ENCODE results near the gene KCNK2.

DNA sequence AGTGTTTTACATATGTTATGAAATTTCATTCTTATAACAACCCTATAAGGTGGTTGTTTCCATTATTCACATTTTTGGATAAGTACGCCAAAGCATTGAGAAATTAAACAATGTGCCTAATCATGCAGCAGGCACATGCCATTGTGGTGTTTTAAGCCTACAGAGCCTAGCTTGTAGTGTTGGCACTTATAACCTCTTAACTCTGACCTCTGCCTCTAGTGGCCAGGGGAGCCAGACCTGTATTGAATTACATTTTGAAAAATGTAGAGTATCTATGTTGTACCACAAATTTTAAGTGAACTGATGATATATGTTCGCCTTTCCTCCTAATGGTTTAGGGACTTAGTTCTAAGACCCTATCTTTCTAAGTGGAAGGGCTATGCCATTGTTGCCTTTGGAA lies 61.0 kb downstream of the KCNK2 start:
- TF ChIP-seq, protein P1, sequence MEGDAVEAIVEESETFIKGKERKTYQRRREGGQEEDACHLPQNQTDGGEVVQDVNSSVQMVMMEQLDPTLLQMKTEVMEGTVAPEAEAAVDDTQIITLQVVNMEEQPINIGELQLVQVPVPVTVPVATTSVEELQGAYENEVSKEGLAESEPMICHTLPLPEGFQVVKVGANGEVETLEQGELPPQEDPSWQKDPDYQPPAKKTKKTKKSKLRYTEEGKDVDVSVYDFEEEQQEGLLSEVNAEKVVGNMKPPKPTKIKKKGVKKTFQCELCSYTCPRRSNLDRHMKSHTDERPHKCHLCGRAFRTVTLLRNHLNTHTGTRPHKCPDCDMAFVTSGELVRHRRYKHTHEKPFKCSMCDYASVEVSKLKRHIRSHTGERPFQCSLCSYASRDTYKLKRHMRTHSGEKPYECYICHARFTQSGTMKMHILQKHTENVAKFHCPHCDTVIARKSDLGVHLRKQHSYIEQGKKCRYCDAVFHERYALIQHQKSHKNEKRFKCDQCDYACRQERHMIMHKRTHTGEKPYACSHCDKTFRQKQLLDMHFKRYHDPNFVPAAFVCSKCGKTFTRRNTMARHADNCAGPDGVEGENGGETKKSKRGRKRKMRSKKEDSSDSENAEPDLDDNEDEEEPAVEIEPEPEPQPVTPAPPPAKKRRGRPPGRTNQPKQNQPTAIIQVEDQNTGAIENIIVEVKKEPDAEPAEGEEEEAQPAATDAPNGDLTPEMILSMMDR (IDR thresholded peaks at IDR 0.05), result no peak
- no peak for TF ChIP-seq SMAD3 (CRISPR knock-in tag; IDR thresholded peaks at IDR 0.05; ENCODE audit: borderline replicate concordance)
- TF ChIP-seq, protein P2, sequence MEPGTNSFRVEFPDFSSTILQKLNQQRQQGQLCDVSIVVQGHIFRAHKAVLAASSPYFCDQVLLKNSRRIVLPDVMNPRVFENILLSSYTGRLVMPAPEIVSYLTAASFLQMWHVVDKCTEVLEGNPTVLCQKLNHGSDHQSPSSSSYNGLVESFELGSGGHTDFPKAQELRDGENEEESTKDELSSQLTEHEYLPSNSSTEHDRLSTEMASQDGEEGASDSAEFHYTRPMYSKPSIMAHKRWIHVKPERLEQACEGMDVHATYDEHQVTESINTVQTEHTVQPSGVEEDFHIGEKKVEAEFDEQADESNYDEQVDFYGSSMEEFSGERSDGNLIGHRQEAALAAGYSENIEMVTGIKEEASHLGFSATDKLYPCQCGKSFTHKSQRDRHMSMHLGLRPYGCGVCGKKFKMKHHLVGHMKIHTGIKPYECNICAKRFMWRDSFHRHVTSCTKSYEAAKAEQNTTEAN (CRISPR knock-in tag; IDR thresholded peaks at IDR 0.05), result no peak
- TF ChIP-seq, protein P3, sequence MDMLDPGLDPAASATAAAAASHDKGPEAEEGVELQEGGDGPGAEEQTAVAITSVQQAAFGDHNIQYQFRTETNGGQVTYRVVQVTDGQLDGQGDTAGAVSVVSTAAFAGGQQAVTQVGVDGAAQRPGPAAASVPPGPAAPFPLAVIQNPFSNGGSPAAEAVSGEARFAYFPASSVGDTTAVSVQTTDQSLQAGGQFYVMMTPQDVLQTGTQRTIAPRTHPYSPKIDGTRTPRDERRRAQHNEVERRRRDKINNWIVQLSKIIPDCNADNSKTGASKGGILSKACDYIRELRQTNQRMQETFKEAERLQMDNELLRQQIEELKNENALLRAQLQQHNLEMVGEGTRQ (CRISPR knock-in tag; IDR thresholded peaks at IDR 0.05), result no peak
- TF ChIP-seq, protein P4, sequence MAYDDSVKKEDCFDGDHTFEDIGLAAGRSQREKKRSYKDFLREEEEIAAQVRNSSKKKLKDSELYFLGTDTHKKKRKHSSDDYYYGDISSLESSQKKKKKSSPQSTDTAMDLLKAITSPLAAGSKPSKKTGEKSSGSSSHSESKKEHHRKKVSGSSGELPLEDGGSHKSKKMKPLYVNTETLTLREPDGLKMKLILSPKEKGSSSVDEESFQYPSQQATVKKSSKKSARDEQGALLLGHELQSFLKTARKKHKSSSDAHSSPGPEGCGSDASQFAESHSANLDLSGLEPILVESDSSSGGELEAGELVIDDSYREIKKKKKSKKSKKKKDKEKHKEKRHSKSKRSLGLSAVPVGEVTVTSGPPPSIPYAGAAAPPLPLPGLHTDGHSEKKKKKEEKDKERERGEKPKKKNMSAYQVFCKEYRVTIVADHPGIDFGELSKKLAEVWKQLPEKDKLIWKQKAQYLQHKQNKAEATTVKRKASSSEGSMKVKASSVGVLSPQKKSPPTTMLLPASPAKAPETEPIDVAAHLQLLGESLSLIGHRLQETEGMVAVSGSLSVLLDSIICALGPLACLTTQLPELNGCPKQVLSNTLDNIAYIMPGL (CRISPR knock-in tag; IDR thresholded peaks at IDR 0.05), result no peak
- TF ChIP-seq CBFB (CRISPR knock-in tag; IDR thresholded peaks at IDR 0.05; ENCODE audit: low read depth), result no peak
- TF ChIP-seq ZNF121 (CRISPR knock-in tag; IDR thresholded peaks at IDR 0.05), result no peak
- no peak for TF ChIP-seq CREB1 (CRISPR knock-in tag; IDR thresholded peaks at IDR 0.05)
- TF ChIP-seq, protein P5, sequence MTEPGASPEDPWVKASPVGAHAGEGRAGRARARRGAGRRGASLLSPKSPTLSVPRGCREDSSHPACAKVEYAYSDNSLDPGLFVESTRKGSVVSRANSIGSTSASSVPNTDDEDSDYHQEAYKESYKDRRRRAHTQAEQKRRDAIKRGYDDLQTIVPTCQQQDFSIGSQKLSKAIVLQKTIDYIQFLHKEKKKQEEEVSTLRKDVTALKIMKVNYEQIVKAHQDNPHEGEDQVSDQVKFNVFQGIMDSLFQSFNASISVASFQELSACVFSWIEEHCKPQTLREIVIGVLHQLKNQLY (CRISPR knock-in tag; IDR thresholded peaks at IDR 0.05), result no peak
